Erythroblast (primary cell): ENCODE data around the gene C1QTNF4.

Source experiments
- GATA1 ChIP-seq: IDR thresholded peaks from 2 replicates; pipeline ENCODE4 v1.6.1; 2011; ENCODE audit warnings: low read depth, mild to moderate bottlenecking, control low read depth, low read length, moderate library complexity
- POLR2A ChIP-seq: IDR thresholded peaks from 2 replicates; pipeline ENCODE4 v1.6.1; 2011; ENCODE audit warnings: mild to moderate bottlenecking, low read length

GRCh38 chr11:47592970-47593369 is 1.2 kb downstream of the C1QTNF4 start:
- TF ChIP-seq POLR2A: no peak
- TF ChIP-seq GATA1: no peak
